GM18868 (cell line): ENCODE measurements around the gene HCST.
"Not testable (repeated sequence)": the region's sequence is repeated elsewhere in the genome, so short reads cannot be mapped to it uniquely, and the experiment has no call there.

Source experiments
- ATAC-seq: cut with Tn5 transposase; IDR thresholded peaks from one replicate; pipeline ENCODE4 v1.9.1; 2021; ENCODE audit warnings: mild to moderate bottlenecking, moderate library complexity; ENCODE audit not compliant: unreplicated experiment

The HCST gene

GRCh38 chr19:35903550-35904179 is 1.3 kb downstream of the HCST start:
- ATAC-seq, result no peak

DNA sequence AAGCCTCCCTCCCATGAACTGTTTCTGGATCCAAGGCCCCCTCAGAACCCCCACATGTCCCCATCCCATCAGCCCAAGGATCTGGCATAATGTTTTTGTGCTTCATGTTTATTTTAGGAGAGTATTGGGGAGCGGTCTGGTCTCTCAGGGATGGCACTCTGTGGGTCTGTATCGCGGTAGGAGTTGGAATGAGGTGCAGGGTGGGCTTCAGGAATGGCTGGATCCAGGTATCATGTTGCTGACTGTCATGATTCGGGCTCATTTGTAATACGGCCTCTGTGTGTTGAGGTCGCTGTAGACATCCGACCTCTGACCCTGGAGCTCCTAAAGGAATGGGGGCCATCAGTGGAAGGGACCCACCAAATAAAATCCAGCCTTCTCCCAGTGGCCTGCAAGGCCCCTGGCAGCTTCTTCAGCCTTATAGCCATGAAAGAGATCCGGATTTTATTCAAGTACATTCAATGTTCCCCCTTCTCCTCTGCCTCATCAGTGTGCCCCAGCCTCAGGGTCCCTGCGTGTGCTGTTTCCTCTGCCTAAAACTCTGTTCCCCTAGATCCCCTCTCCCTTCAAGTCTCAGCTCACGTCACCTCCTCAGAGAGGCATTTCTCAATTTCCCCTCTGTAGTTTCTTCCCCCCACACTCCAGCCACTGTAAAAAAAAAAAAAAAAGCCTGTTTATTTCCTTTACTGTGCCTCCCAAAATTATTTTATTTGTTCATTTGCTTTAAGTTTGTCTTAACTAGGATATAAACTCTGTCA is 2.2 kb downstream of the HCST start:
- no peak for ATAC-seq

DNA sequence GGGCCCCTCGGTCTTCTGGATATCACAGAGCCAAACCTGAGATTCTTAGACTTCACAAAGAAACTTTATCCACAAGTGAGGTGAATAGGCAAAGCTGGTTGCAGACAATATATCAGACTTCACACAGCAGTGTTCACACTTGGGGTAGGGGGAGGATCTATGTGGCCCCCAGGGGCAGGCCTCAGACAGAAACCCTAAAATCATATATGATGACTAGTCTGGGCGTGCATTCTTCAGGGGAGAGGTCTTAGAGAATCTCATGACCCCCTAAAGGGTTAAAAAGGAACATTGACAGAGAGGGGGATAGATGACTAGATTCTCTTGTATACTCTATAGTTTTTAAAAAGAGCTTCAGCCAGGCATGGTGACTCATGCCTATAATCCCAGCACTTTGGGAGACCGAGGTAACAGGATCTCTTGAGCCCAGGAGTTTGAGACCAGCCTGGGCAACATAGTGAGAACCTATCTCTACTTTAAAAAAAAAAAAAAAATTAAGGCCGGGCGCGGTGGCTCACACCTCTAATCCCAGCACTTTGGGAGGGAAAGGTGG is 2.9 kb downstream of the HCST start:
- no peak for ATAC-seq

DNA sequence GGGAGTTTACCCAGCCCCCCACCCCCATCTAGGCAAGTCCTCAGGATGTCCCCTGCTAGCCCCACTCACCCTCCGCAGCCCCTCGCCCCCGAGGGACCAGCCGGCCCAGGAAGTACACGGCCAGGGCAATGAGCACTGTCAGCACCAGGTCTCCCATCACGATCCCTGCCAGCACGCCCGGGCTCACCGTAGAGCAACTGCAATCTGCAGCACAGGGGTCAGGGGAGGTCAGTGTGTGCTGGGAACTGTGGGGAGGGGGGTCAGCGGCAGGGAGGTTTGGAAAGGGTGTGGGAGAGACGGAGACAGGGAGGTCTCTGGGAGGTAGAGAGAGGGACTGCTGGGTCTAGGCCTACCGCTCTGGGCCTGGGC is 5.0 kb downstream of the HCST start:
- no peak for ATAC-seq

- no peak for ATAC-seq
Measured at GRCh38 chr19:35908010-35908441, 5.7 kb downstream of the HCST start, which contains the start of gene TYROBP. TSS of gene TYROBP (minus strand) at chr19:35908295. CDS start at chr19:35908228, 67 bp downstream.

DNA sequence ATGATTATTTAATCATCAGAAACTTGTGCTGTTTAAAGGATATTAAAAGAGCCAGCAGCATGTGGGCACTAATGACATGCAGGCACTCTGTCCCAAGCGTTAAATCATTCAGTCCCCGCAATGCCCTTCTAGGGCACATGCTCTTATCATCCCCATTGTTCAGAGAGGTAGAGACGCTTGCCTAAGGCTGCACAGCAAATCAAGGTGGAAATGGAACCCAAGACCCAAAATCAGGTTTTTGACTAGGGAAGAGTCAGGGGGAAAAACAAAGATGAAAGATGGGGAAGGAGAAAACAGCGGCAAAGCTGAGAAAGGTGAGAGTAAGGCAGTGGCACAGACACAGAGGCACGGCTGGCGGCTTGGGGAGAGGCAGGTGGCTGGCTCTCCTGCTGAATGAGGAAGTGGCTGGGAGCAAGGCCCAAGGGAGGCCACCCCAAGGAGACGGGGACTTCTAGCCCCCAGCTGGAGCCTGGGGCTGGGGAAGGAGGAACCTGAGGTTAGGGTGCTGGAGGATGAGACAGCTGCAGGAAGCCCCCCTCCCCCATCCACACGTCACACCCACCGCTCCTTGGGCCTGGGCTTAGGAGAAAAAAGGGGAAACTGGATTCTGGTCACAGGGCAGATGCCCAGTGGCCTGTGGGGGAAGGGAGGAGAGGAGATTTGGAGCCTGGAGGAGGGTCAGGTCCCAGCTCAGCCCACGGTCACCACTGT is 6.8 kb downstream of the HCST start:
- ATAC-seq, result peak; percentile 58

DNA sequence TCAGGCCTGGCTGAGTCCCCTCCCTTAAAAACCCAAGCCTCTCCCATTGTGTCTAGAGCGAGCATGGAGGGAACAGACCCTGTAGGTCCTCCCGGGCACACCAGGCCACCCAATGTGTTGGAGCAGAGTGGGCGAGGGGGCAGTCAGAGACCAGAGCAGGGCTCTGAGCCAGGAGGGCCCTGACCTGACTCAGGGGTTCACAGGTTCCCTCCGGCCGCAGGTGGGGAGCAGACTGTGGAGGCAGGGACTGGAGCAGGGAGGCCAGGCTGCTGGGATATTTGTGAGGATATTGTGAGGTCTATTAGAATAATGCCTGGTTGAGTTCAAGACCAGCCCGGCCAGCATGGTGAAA is 7.3 kb downstream of the HCST start:
- ATAC-seq, result no peak

DNA sequence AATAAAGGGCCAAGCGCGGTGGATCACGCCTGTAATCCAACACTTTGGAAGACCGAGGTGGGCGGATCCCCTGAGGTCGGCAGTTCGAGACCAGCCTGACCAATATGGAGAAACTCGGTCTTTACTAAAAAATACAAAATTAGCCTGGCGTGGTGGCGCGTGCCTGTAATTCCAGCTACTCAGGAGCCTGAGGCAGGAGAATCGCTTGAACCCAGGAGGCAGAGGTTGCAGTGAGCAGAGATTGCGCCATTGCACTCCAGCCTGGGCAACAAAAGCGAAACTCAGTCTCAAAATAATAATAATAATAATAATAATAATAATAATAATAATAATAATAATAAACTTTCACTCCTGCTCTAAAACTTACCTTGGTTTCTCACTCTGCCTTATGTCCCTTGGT is 8.0 kb downstream of the HCST start:
- ATAC-seq, result not testable (repeated sequence)

DNA sequence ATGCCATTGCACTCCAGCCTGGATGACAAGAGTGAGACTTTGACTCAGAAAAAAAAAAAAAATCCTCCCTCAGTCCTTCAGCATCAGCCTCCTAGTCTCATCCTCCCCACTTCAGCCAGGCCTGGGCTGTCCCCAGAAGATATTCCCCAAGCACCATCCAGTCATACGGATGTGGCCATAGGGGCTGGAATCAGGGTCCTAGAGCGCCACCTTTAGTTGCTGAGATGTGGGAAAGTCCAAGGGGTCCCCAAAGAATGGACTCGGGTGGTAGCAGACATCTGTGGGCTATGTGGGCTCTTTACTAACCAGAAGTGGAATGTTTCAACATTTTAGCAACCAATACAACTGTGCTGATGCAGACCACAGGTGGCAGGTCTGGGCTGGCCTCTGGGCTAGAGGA is 8.8 kb downstream of the HCST start:
- ATAC-seq, result no peak

GRCh38 chr19:35911790-35912189 is 9.5 kb downstream of the HCST start:
- ATAC-seq, result no peak

GRCh38 chr19:35913589-35913988 is 11.3 kb downstream of the HCST start:
- no peak for ATAC-seq

- no peak for ATAC-seq
Measured at GRCh38 chr19:35915443-35915842, 13.1 kb downstream of the HCST start.

- no peak for ATAC-seq
Measured at GRCh38 chr19:35919306-35919705, 17.0 kb downstream of the HCST start.

DNA sequence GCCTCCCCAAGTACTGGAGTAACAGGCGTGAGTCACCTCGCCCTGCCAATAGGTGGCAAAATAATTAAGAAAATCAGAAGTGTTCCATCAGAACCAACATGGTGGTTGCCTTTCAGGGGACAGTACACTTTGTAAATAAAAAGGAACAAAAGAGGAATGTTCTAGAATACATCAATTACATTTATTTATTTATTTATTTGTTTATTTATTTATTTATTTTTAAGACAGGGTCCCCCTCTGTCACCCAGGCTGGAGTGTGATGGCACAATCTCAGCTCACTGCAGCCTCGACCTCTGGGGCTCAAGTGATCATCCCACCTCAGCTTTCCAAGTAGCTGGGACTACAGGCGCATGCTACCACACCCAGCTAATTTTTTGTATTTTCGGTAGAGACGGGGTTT is 18.7 kb downstream of the HCST start:
- no peak for ATAC-seq

GRCh38 chr19:35925501-35925900 is 23.2 kb downstream of the HCST start:
- ATAC-seq, result no peak

DNA sequence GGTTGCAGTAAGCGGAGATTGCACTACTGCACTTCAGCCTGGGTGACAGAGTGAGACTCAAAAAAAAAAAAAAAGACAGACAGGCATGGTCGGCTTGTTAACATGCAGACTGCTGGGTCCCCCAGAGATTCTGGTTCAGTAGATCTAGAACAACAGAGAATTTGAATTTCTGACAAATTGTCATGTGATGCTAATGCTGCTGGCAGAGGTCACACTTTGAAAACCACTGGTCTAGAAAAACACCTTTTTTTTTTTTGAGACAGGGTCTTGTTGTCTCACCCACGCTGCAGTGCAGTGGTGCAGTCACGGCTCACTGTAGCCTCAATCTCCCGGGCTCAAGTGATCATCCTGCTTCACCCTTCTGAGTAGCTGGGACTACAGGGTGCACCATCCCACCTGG is 26.2 kb downstream of the HCST start:
- ATAC-seq, result no peak

DNA sequence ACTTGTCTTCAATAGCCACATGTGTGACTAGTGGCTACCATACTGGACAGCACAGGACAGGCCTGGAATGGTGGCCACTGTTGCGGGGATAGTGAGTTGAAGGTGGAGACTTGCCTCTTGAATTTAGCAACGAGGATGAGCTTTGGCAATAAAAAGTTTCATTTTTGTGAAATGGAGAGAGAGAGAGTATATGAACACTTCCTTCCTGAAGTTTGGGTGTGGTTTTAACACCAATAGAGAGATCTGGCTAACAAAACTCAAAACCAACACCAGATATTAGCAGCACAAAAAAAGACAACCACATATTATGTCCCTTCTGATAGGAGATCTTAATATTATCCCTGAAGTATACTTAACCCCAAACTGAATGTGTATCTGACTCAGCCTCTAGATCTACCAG is 27.5 kb downstream of the HCST start:
- no peak for ATAC-seq

DNA sequence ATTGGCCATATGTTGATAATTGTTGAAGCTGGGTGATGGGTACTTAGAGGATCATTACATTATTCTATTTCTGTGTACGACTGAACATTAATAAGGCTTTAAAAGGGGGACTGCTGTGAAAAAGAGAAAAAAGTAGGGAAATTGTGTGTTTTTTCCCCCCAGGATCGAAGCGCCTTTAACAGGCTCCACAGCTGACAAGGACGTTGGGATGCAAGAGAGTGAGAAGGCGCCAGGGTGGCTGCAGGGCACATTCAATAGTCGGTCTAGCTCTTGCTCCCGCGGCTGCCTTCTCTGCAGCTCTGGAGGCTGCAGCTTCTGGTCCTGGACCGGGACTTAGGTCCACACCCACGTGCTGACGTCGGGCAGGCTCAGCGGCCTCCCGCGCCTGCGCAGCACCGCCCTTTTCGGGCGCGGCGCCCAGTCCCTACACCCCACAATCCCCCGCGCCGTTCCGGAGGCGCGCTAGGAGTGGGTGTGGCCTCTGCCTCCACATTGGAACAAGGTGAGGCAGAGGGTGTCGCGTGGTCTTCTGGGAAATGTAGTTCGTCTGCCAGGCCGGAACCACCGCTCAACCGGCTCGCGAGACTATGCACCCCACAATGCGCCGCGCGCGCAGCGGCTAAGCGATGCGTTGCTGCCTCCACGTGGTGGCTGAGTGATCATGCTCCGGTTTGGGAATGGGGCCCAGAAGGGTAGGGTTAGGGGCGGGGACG is 29.0 kb downstream of the HCST start:
- peak; percentile 91 for ATAC-seq

GRCh38 chr19:35931874-35932202 is 29.5 kb downstream of the HCST start:
- ATAC-seq, result no peak

GRCh38 chr19:35932291-35932936 is 30.1 kb downstream of the HCST start:
- ATAC-seq, result no peak
